Tongue (tissue), 2 donors: ENCODE measurements around the gene FBLN2. TPM values are rescaled to one million over a fixed set of nuclear protein-coding genes. Genes with fewer than 3 reads are reported as not detected.
A peak's percentile ranks its signal among the peaks of the same experiment; 100 is the strongest.

ENCODE experiments used
- DNase-seq: peaks from one replicate; pipeline ENCODE4 v3.0.0-alpha.2; 2015
- total RNA-seq: library from RNA; depleted of rRNA; stranded (reverse); fragments of >200 nt; gene quantifications from one replicate; pipeline ENCODE4 v1.2.3, GENCODE V29; 2014

FBLN2 gene
- total RNA-seq, 1 donor from 2014 or later: 84.3 TPM

- DNase-seq: no peak
These were observed 116.8 kb downstream of the FBLN2 start for GRCh38 chr3:13665582-13666226.

DNA sequence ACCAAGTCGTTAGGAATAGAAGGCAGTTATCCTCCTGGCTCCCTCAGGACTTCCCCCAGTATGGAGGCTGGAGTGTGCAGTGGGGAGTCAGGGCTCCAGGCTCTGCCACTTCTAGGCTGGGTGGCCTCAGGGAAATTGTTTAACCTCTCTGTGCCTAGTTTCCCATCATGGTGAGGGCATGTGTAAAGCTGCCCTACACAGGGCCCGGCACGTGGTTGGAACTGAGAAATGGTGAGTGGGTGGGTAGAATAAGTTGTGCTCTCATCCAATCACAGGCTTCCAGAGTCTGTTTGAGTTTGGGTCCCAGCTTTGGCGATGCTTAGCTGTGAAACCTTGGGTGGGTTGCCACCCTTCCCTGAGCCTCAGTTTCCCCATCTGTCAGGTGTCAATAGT, 117.3 kb downstream of the FBLN2 start:
- no peak for DNase-seq

- DNase-seq: no peak
These were observed 118.1 kb downstream of the FBLN2 start for GRCh38 chr3:13666781-13667709.

GRCh38 chr3:13668136-13668535, 119.2 kb downstream of the FBLN2 start:
- no peak for DNase-seq

DNA sequence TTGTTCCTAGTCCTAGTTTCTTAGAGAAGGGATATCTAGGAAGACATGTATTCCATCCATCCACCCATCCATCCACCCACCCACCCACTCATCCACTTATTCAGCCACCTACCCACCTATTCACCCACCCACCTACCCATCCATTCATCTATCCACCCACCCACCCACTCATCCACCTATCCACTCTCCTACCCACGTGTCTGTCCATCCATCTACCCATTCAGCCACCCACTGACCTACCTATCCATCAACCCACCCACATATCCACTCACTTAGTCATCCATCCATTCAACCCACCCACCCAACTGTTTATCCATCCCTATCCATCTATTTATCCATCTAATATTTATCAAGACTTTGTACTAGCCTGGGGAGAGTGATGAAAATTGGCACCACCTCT, 120.5 kb downstream of the FBLN2 start:
- no peak for DNase-seq

DNA sequence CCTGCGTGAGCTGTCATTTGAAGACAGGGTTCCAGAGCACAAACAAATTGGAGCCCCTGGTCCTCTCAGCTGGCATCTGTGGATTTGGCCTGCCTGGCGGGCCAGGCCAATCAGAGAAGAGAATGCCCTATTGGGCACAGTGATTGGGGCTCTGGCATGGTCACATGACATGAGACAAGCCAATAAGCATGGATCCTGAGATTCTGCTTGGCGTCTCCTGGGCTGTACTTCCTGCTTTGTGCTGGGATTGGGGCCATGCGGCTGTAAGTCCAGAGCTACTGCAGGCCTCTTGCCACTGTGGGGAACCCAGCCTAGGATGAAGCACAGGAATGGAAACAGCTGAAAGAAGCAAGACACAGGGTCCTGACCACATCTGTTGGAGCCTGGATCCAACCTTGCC, 121.4 kb downstream of the FBLN2 start:
- no peak for DNase-seq

DNA sequence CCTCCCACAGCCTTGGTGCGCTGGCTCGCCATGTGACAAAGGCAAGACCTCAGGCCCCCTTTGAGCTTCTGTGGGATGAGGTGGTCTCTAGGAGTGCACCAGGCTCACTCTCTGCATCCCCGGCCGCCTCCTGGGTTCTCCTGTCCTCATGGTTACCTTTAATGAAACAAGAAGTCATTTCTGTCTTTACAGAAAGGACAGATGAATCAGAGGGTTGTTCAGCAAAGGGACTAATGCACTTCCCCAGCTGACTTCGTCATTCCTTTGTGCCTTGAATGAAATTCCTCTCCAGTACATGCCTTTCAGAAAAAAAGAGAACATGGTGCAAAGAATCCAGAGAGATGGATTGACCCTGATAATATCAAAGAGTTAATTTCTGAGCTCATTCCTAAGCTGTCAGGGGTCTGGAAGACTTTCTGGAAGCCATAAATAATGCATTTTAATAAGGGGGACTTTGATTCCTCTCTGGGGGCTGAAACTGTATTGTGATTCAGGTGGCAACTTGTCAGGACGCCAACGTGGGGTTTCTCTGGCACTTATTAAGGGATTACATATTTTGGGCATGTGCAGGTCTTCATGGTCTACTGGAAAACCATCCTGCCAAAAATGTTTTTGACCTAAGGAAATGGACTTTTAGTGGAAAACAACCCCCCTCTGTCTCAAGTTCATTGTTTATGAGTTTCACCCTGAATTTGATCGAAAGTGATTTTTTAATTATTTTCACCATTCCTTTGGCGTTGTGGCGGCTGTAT, 122.7 kb downstream of the FBLN2 start:
- no peak for DNase-seq

DNA sequence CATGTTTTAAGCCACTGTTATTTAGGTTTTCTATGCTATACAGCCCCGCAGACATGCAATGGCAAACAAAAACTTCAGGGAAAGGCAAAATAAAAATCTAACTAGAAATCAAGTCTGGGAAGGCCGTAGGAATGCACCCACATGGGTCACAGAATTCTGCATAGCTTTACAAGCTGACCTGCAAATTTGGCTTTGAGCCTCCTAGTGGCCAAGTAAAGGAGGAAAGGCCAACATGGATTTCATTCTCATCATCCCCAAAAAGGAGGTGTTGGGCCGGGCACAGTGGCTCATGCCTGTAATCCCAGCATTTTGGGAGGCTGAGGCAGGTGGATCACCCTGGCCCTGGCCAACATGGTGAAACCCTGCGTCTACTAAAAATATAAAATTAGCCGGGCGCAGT, 124.3 kb downstream of the FBLN2 start:
- DNase-seq: no peak

GRCh38 chr3:13674538-13675185, 125.7 kb downstream of the FBLN2 start:
- no peak for DNase-seq

DNA sequence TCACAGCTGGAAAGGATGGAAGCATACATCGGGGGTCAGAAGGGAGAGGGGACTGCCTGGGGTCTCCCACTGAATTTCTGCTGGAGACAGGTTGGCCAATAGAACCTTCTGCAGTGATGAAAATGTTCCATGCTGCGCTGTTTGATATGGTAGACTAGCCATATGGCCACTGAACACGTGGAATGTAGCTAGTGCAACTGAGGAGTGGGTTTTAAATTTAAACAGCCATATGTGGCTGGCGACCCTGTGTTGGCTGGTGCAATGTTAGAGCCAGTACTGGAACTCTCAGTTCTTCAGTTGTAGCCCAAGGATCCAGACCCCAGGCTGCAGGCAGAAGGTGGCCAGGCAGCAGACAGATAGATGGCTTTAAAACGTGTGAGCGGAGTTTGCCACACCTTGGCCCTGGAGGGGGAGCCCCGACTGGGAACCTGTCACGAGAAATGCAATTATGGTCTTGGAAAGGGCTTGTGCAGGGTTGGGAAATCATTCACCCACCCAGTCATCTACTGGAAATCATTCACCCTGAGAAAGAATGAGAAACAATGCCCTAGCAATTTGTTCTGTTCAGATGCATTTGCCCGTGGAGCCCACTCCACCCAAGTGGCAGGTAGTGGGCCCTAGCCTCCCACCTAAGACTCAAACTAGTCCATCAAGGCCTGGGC, 127.6 kb downstream of the FBLN2 start:
- DNase-seq: no peak

GRCh38 chr3:13677272-13677671, 128.3 kb downstream of the FBLN2 start:
- DNase-seq: no peak

DNA sequence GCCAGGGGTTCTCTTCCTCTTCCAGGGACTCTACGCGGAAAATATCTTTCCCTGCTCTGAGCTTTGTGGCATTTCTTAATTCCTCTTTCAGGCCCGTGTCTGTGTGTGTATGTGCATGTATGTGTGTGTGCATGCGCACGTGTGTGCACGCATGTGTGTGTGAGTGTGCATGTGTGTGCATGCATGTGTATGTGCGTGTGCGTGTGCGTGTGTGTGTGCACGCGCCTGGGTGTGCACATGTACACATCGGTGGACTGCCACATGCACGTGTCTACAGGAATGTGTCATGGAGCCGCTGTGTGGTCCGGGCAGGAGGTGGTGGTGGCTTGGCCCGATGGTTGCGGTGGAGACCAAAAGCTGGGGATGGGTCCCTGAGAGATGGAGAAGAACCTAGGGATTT, 133.0 kb downstream of the FBLN2 start:
- DNase-seq: no peak

DNA sequence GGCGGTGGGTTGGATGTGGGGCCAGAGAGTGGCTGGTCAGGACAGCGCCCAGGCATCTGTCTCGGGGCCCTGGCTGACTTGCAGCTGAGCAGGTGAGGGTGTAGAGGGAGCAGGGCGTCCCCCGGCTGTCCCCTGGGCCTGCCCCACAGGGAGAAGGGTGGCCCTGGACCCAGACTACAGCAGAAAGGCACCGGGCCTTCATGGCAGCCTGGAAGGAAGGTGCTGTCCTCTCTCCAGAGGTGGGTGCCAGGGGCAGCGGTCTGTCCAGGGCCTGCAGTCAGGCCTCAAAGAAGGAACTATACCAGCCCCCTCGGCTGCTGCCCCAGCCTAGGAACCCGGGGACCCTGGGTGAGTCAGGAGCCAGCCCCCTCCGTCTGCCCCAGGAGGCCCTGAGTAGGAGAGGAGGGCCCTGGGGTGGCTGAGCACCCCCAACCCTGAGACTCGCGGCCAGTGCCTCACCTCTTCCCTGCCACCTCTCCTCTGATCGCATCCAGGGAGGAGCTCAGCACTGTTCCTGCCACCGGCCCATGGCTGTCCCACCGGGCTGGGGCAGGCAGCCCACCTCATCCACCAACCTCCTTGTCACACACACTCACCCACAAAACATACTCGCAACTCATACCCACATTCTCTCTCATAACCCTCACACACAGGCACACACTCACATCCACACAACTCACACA, 133.5 kb downstream of the FBLN2 start:
- no peak for DNase-seq

- DNase-seq: no peak
These were observed 134.4 kb downstream of the FBLN2 start for GRCh38 chr3:13683288-13683687.

DNA sequence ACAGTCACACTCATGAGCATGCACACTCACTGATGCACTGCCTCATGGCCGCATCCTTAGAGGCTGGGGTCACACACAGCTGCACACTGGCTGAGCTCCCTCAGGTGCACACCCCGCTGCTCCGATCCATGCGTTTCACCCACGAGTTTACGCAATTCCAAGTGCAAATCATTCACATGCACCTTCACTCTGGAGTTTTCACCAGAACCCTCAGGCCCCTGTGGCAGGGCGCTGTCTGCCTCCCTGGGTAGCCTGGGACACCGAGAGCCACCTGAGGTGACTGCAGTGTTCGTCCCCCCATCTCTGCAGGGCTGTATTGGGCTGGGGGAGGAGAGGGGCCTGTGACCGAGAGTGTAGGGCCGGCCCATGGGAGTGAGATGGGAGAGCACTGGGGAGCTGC, 134.8 kb downstream of the FBLN2 start:
- DNase-seq: no peak

GRCh38 chr3:13684350-13684749, 135.4 kb downstream of the FBLN2 start:
- DNase-seq: no peak

GRCh38 chr3:13684854-13685253, 135.9 kb downstream of the FBLN2 start:
- DNase-seq: no peak

- no peak for DNase-seq
These were observed 136.8 kb downstream of the FBLN2 start for GRCh38 chr3:13685721-13686120.

GRCh38 chr3:13686367-13687160, 137.6 kb downstream of the FBLN2 start:
- no peak for DNase-seq

- peak; percentile 84 for DNase-seq
These were observed 138.6 kb downstream of the FBLN2 start for GRCh38 chr3:13687517-13687943.
